ENCODE data around the gene KCNMA1. TPM values are rescaled to one million over a fixed set of nuclear protein-coding genes. Genes with fewer than 3 reads are reported as not detected.

KCNMA1 gene
- total and polyA plus RNA-seq, 8 donors, result 2.8 to 21.1 (median 4.3) TPM

GRCh38 chr10:77467422-77467963, 170.1 kb downstream of the KCNMA1 start:
- ATAC-seq (no peak), DNase-seq (no peak)
- H3K9me3 ChIP-seq, result no peaks in the 10 kb centered on the region
- H3K27me3 ChIP-seq, result no peaks in the 10 kb centered on the region
- intact Hi-C loops (cut with DNase I), result no loop called here
- H3K4me1 ChIP-seq, result no peaks in the 10 kb centered on the region
- H3K27ac ChIP-seq, result no peak overlapping the region
- no peaks in the 10 kb centered on the region for H3K36me3 ChIP-seq
- no peak overlapping the region for H3K4me3 ChIP-seq
- no peak for TF ChIP-seq CTCF (IDR thresholded peaks at IDR 0.05)

GRCh38 chr10:77463967-77464745, 173.5 kb downstream of the KCNMA1 start:
- no peaks in the 10 kb centered on the region for H3K4me1 ChIP-seq
- H3K9me3 ChIP-seq, result no peaks in the 10 kb centered on the region
- no peak overlapping the region for H3K27ac ChIP-seq
- intact Hi-C loops (cut with DNase I), result no loop called here
- H3K27me3 ChIP-seq, result no peaks in the 10 kb centered on the region
- no peak for DNase-seq
- H3K4me3 ChIP-seq, result no peak overlapping the region
- no peak for TF ChIP-seq CTCF (IDR thresholded peaks at IDR 0.05)
- ATAC-seq, result no peak
- no peaks in the 10 kb centered on the region for H3K36me3 ChIP-seq

GRCh38 chr10:77463499-77463898, 174.1 kb downstream of the KCNMA1 start:
- Histone ChIP-seq H3K9me3 (no peaks in the 10 kb centered on the region), H3K4me3 (no peak overlapping the region), H3K36me3 (no peaks in the 10 kb centered on the region), H3K27me3 (no peaks in the 10 kb centered on the region), H3K4me1 (no peaks in the 10 kb centered on the region), H3K27ac (no peak overlapping the region)
- DNase-seq (no peak), ATAC-seq (peak; percentile 47)
- TF ChIP-seq CTCF (IDR thresholded peaks at IDR 0.05), result no peak
- intact Hi-C loops (cut with DNase I), result no loop called here

GRCh38 chr10:77461636-77462296, 175.8 kb downstream of the KCNMA1 start:
- ATAC-seq, result no peak
- intact Hi-C loops (cut with DNase I), result no loop called here
- no peaks in the 10 kb centered on the region for H3K27me3 ChIP-seq

More at GRCh38 chr10:77461636-77462296, 175.8 kb downstream of the KCNMA1 start:
- DNase-seq, result no peak
- no peak overlapping the region for H3K4me3 ChIP-seq
- H3K9me3 ChIP-seq, result no peaks in the 10 kb centered on the region
- H3K36me3 ChIP-seq, result no peaks in the 10 kb centered on the region
- no peak for TF ChIP-seq CTCF (IDR thresholded peaks at IDR 0.05)
- H3K27ac ChIP-seq, result no peak overlapping the region
- no peaks in the 10 kb centered on the region for H3K4me1 ChIP-seq

All from left lung (tissue), 10 donors.